Measurements from ENCODE around the gene MT1X.
"Not testable (repeated sequence)": the region's sequence is repeated elsewhere in the genome, so short reads cannot be mapped to it uniquely, and the experiment has no call there.

Gene MT1X

DNA sequence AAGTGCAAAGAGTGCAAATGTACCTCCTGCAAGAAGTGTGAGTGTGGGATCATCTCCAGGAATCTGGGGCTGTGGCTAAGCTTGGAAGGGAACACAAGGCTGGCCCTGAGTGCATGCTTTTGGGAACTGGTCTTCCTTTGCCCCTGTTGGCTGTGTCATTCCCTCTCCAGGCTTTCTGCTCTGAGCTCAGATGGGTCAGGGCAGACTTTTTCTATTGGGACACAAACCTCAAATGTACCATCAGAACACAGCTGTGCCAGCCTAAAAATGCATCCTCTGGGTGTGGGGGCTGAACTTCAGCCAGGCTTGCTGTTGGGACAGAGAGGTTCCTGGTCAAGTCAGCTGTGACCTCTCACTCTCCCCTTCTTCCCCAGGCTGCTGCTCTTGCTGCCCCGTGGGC, 29.7 kb upstream of the MT1X start:
- ChIA-PET POLR2A (interaction anchor here (0.6 kb wide), 1 partner anchor 83 kb away, joined by 3 read pairs; no protein-coding TSS in a partner anchor), CTCF (interaction anchor here (1.0 to 1.6 kb wide), 2 partner anchors 9 to 49 kb away, joined by 3 to 4 read pairs; no protein-coding TSS in a partner anchor)
- TF ChIP-seq, protein P1, sequence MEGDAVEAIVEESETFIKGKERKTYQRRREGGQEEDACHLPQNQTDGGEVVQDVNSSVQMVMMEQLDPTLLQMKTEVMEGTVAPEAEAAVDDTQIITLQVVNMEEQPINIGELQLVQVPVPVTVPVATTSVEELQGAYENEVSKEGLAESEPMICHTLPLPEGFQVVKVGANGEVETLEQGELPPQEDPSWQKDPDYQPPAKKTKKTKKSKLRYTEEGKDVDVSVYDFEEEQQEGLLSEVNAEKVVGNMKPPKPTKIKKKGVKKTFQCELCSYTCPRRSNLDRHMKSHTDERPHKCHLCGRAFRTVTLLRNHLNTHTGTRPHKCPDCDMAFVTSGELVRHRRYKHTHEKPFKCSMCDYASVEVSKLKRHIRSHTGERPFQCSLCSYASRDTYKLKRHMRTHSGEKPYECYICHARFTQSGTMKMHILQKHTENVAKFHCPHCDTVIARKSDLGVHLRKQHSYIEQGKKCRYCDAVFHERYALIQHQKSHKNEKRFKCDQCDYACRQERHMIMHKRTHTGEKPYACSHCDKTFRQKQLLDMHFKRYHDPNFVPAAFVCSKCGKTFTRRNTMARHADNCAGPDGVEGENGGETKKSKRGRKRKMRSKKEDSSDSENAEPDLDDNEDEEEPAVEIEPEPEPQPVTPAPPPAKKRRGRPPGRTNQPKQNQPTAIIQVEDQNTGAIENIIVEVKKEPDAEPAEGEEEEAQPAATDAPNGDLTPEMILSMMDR (IDR thresholded peaks at IDR 0.05; ENCODE audit: control extremely low read depth, extremely low read depth, low read depth, missing control alignments) = no peak
- DNase-seq (ENCODE audit: extremely low spot score) = no peak

DNA sequence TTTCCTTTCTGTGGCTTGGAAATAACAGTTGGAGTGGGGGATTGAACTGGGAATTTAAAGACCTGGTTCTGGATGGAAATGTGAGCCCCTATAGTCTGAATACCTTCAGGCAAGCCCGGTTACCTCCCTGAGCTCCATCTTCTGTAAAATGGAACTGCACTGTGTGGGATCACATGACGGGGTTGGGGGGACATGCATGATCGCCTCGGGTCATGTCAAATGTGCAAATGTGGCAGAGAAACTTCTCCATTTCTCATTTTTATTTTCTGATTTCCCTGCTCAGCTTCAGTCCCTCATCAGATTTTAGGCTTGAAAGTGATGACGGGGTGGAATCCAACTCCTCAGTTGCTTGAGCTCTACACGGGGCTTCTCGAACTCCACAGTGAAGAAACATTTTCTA, 29.1 kb upstream of the MT1X start:
- ChIA-PET POLR2A (no interaction called here), CTCF (interaction anchor here (1.0 to 1.6 kb wide), 2 partner anchors 8 to 49 kb away, joined by 3 to 4 read pairs; no protein-coding TSS in a partner anchor)
- TF ChIP-seq, protein P1 (IDR thresholded peaks at IDR 0.05; ENCODE audit: control extremely low read depth, extremely low read depth, low read depth, missing control alignments) = no peak
- no peak for DNase-seq (ENCODE audit: extremely low spot score)

DNA sequence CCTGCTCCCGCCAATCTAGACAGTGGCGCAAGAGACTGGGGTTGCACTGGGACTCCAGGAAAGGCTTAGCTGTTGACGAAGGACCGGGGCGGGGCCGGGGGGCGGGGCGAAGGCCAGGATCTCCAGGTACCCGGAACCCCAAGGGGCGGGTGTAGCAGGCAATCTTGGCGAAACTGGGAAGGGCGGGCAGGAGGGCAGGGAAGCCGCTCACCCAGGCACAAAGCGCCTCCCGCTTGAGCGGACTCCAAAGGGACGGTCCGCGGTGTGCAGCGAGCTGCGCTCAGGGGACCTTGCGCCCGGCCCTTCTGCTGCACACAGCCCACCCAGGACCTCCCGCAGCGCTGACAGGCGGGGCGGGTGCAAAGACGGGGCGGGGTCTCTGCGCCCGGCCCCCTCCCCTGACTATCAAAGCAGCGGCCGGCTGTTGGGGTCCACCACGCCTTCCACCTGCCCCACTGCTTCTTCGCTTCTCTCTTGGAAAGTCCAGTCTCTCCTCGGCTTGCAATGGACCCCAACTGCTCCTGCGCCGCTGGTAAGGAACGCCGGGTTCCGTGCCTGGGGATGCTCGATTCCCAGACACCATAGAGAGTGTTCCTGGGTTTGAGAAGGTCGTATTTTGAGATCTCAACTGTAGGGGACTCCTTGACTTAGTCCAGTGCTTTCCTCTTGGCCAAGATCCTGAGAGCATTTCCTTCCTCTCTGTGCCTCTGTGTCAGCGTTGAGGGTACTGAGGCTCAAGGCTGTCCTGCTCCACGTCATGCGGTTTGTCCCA, 24.5 kb upstream of the MT1X start, which contains the start of gene MT1F:
Gene MT1F, plus strand, starts transcription at position 405 of the 772 bp plus-strand sequence. Its CDS starts 100 bp downstream, at position 505.
- TF ChIP-seq, protein P1 (IDR thresholded peaks at IDR 0.05; ENCODE audit: control extremely low read depth, extremely low read depth, low read depth, missing control alignments) = no peak
- DNase-seq (ENCODE audit: extremely low spot score) = peak; percentile 37
- ChIA-PET CTCF (no interaction called here), POLR2A (no interaction called here)

DNA sequence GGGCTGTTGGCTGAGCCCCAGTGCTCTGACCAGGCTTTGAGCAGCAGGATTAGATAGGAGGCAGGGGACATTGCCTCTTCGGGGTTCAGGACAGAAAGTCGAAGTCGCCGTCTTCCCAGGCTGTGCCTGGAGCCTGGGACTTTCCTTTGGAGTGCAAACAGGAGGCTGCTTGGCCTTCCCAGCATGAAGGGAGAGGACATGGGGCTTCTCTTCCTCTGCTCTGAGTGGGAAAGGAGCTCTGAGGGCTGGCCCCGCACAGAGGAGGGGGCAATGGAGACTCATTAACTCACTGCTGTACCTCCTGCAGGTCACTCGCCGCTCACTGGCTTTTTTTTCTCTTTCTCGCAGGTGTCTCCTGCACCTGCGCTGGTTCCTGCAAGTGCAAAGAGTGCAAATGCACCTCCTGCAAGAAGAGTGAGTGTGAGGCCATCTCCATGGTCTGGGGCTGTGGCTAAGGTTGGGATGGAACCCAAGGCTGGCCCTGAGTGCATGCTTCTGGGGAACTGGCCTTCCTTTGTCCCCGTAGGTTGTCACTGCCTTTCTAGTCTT, 23.9 kb upstream of the MT1X start:
- no peak for DNase-seq (ENCODE audit: extremely low spot score)
- ChIA-PET POLR2A (no interaction called here), CTCF (no interaction called here)
- TF ChIP-seq, protein P1 (IDR thresholded peaks at IDR 0.05; ENCODE audit: control extremely low read depth, extremely low read depth, low read depth, missing control alignments) = no peak

DNA sequence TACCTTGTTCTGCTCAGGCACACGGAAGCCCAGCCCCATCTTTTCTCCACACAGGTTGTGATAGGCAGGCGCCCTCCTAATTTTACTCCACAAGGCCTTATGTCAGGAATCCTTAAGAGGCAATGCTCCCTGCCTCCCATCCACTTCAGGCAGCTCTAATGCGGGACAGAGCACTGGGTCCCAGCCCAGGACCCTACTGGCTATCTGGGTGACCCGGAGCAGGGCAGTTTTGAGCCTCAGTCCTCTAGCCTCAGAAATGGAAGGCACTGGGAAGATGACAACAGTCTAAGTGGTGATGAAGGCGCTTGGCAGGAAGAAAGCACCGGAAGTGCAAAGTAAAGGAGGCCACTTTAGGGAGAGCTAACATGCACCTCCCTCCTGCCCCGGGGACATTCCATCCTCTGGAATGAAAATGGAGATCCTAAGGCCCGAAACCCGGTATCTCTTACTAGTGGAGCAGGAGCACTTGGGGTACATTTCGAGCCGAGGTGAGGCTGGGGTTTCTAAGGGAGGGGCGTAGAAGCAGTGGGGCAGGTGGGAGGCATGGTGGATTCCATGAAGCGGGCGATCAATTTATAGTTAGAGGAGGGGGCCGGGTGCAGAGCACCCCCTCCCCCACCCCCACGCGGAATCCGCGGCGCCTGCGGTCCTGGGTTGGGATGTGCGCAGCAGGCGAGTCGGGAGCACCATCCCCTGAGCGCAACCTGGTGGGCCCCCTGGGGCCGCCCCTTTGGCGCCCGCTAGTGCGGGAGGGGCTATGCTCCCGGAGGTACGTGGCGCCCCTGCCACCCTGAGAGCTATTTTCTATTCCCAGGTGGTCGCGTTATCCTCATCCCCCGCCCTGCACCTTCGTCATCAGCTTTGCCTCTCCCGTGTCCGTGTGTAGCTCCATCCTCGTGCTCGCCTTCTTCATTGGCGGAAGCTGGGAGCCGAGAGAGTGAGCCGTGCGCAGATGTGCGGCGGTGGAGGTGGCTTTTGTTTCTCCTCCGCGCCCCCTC, 19.6 kb upstream of the MT1X start:
- TF ChIP-seq, protein P1 (IDR thresholded peaks at IDR 0.05; ENCODE audit: control extremely low read depth, extremely low read depth, low read depth, missing control alignments) = no peak
- DNase-seq (ENCODE audit: extremely low spot score) = no peak
- ChIA-PET CTCF (interaction anchor here (1.6 kb wide), 1 partner anchor 10 kb away, joined by 4 read pairs; no protein-coding TSS in a partner anchor), POLR2A (no interaction called here)

DNA sequence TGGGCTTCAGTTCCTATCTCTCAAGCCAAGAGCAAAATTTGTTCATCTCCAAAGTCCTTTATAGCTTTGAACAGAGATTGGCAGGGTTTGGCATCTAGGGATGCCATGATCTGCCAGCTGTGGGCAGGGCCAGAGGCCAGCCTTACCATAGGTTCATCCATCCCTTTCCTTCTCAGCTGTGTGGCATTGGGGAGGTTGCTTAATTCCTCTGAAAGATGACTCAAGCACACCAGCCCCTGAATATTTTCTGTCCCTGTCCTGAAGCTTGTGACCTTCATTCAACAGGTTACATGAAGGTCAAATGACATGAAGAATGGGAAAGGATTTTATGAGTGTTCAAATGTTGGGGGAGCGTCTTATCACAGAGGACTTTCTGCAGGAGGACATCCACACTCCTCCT, 17.8 kb upstream of the MT1X start:
- no peak for DNase-seq (ENCODE audit: extremely low spot score)
- TF ChIP-seq, protein P1 (IDR thresholded peaks at IDR 0.05; ENCODE audit: control extremely low read depth, extremely low read depth, low read depth, missing control alignments) = no peak
- ChIA-PET CTCF (no interaction called here), POLR2A (no interaction called here)

DNA sequence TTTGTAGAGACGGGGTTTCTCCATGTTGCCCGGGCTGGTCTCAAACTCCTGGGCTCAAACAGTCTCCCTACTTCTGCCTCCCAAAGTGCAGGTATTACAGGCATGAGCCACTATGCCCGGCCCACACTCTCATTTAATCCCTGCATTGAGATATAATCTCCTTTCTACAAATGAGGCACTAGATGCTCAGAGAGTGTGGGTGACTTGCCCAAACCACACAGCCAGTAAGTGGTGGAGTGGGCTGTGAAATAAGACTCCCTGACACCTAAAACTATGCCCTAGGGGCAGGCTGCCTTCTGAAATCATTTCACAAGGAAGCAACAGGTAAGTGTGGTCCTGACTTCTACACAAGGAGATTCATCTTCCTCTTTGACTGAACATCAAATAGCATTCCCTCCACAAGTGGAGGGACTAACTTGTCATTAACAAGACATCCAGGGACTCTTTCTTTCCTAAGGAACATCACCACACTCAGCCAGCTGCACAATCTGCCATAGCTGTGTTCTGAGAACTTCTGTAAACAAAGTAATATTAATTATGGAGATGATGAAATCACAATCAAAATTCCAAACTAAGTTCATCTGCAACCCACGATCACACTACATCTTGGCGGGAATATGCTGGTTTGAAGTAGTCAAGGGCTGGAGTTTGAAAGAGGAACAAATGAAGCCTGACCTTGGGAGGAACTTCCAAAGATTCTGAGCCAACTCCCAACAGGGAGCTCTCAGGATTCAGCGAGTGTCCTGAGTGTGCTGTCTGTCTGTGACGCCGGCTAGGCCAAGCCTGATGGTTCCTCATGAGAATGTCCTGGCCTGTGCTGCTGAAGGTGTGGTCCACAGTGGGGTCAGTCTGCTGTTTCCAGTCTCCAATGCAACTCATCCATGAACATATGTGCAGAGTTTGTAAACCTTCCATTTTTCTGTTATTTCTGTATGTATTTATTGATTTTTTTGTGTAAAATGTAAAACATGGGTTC, 16.7 kb upstream of the MT1X start:
- DNase-seq (ENCODE audit: extremely low spot score); POLR2A ChIA-PET; CTCF ChIA-PET: not testable (repeated sequence)

Measured in GM10248 (cell line).